NT2/D1 (cell line): Measurements from ENCODE around the gene ZDHHC9.

Experiments used
- SUZ12 ChIP-seq: IDR thresholded peaks from 2 replicates; pipeline ENCODE4 v1.6.1; 2011; ENCODE audit not compliant: insufficient read length, insufficient read depth; ENCODE audit errors: extremely low read depth
- YY1 ChIP-seq: IDR thresholded peaks from 2 replicates; pipeline ENCODE4 v1.6.1; 2011; ENCODE audit not compliant: insufficient read length, insufficient read depth
- ZNF274 ChIP-seq: IDR thresholded peaks from 2 replicates; pipeline ENCODE4 v1.6.1; 2011; ENCODE audit warnings: mild to moderate bottlenecking, low read depth, low read length

DNA sequence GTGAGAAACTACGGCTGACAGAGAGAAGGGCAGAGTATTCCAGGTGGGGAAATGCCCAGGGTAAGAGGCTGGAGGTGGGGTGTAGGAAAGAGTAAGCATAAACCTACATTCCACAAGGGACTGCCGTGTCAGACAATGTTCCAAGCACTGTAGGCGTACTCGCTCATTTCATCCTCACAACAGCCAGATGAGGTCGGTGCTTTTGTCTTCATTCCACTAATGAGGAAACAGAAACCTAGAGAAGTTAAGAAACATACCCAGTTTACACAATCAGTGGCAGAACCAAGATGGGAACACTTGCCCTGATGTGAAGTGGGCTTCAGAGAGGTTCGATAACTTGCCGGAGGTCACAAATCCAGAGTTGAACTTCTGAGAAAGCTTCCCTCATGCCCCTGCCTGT lies 59.3 kb downstream of the ZDHHC9 start:
- TF ChIP-seq ZNF274 (no peak), SUZ12 (no peak), YY1 (no peak)
